ENCODE data around the gene RUBCN.
A peak's percentile ranks its signal among the peaks of the same experiment; 100 is the strongest.

The RUBCN gene

DNA sequence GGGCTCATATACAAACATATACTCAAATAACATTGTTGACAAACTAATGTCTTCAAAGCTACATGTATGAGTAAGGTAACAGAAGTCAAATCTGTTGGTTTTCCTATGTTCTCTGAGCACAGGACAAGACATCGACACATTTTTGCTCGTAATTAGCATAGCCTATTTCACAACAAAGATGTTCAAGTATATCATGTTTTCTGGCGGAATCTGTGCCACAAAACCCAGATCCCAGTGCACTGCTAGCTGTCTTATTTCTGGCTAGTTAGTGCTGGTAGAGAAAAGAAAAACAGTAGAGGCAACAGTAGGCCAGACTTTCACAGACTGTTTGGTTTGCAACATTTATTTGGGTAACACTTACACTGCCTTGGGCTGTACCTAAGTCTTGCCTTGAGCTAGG, 51.2 kb downstream of the RUBCN start:
- no peak overlapping the region for H3K27ac ChIP-seq
- no peak for TF ChIP-seq ZFX (IDR thresholded peaks at IDR 0.05)
- TF ChIP-seq, protein P1, sequence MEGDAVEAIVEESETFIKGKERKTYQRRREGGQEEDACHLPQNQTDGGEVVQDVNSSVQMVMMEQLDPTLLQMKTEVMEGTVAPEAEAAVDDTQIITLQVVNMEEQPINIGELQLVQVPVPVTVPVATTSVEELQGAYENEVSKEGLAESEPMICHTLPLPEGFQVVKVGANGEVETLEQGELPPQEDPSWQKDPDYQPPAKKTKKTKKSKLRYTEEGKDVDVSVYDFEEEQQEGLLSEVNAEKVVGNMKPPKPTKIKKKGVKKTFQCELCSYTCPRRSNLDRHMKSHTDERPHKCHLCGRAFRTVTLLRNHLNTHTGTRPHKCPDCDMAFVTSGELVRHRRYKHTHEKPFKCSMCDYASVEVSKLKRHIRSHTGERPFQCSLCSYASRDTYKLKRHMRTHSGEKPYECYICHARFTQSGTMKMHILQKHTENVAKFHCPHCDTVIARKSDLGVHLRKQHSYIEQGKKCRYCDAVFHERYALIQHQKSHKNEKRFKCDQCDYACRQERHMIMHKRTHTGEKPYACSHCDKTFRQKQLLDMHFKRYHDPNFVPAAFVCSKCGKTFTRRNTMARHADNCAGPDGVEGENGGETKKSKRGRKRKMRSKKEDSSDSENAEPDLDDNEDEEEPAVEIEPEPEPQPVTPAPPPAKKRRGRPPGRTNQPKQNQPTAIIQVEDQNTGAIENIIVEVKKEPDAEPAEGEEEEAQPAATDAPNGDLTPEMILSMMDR (conservative IDR thresholded peaks at IDR 0.05) = no peak

DNA sequence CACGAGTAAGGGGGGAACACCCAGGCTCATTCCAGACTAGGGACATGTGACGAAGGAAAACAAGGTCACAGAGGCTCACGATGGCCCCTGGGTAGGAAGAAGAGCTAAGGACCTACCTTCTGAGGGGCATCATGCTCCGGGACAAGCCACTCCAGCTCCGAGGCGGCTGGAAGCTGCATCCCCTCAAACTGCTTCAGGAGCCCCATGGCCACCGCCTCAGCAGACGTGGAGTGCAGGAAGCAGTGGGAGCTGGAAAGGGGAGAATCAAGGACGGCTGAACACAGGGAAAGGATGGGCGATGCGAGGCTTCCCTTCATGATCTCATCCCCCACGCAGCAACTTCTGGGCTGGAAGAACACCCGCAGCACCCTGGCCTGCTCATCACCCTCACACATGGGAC, 53.5 kb downstream of the RUBCN start:
- TF ChIP-seq ZFX (IDR thresholded peaks at IDR 0.05) = no peak
- TF ChIP-seq, protein P1 (conservative IDR thresholded peaks at IDR 0.05) = no peak
- H3K27ac ChIP-seq = no peak overlapping the region

DNA sequence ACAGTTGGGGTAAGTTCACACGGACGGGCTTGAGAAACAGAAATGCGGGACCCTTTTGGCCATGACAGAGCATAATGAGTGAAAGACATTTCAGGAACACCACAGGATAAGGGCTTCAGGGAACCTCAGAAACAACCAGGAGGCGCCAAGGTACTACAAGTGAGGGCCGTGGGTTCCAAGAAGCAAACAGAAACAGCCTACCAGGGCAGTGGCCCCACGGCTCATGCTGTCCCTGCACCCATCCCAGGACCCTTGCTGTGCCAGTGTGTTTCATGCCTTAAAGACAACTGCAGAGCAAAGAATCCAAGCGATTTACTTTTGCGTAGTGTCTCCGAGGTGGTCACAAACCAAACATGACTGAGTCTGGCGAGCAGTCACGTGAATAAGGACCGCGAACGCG, 54.0 kb downstream of the RUBCN start:
- TF ChIP-seq, protein P1 (conservative IDR thresholded peaks at IDR 0.05) = no peak
- TF ChIP-seq ZFX (IDR thresholded peaks at IDR 0.05) = no peak
- no peak overlapping the region for H3K27ac ChIP-seq

DNA sequence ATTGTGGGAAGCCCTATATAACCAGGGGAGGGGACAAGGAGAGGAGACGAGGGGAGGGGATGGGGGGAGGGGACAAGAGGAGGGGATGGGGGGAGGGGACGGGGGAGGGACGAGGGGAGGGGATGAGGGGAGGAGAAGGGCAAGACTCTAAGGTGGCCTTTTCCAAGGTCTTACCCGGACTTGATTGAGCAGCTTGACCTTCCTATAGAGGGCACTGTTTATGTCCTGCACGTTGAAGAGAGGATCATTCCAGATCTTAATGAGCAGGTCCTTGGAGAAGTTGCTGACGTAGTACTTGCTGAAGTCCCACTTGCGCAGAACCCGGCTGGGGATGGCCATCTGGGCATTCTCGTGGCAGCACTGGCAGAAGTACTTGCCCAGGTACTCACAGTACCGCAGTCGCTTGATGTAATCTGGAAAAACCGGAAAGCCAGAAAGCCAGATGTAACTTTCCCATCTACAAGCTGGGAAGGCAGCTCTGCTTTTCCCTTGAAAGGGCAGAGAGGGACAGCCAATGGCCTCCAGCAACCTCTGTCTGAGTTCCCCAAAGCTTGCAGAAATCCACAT, 55.7 kb downstream of the RUBCN start:
- TF ChIP-seq, protein P1 (conservative IDR thresholded peaks at IDR 0.05) = no peak; the same call in 1 of the 2 replicates
- no peak for TF ChIP-seq ZFX (IDR thresholded peaks at IDR 0.05)
- no peak overlapping the region for H3K27ac ChIP-seq

DNA sequence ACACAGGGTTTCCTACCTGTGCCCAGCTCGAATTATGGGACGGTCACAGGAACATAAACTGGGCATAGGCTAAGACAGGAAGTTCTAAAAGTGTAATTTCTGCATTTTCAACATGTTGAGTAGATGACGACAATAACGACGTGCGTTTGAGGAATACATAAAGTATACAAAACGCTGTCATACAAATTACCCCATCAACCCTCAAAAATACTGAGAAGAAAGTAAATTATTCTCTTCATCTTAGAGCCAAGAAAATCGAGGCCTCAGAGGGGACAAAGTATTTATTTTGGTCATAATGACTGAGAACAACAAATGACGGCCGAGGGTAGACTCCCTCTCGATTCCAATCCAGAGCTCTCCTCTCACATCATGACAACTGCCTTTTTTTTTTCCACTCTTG, 60.8 kb downstream of the RUBCN start:
- TF ChIP-seq, protein P1 (conservative IDR thresholded peaks at IDR 0.05) = no peak
- TF ChIP-seq ZFX (IDR thresholded peaks at IDR 0.05) = no peak
- peak overlapping the region; percentile 50; the same call in 1 of the 2 replicates for H3K27ac ChIP-seq

DNA sequence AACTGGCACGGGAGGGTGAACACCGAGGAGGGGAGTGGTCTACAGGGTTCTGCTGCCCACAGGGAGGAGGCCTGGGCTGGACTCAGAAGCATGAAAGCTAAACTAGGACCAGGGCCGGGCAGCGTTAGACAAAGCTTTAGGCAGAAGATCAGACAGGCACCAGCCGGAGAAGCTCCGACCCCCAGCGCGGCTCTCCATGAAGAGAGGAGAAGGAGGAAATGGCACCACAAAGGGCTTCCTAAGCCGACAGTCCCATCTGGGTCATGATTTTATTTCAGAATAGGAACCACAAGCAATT, 61.2 kb downstream of the RUBCN start:
- TF ChIP-seq, protein P1 (conservative IDR thresholded peaks at IDR 0.05) = no peak
- no peak for TF ChIP-seq ZFX (IDR thresholded peaks at IDR 0.05)
- H3K27ac ChIP-seq = no peak overlapping the region

DNA sequence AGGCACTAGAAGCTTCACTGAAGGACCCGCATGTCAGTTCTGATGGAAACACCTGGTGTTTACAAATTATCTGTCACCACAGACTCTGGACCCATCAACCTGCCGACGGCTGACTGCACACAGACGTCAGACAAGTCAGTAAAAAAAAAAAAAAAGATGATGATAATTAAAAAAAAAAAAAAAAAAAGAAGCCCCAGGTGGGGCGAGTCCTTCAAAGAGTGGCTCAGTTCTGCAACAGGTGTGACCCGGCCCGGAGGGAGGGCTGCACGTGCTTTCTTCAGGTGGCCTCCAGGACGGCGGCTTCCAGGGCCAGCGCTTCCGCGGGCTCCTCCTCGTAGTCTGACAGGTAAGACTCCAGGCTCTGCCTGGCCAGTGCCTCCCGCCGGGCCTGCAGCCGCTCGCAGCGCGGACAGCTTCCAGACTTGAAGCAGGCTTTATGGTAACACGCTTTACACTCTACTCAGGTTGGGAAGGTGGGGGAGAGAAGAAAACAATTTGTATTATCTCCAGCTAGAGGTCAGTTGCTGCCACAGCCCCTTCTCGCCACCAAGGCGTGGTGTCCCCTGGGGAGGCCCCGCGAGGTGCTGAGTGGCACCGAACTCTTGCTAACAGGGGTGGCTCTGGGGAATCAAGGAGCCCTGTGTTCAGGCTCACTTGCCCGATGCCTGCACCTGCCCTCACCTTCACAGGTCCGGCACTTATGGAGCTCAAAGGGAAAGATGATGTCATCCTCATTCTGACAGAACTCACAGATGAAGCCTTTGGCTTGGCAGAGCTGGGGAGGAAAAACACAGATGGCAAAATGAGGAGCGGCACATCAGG, 61.8 kb downstream of the RUBCN start:
- H3K27ac ChIP-seq = no peak overlapping the region
- TF ChIP-seq ZFX (IDR thresholded peaks at IDR 0.05) = no peak
- TF ChIP-seq, protein P1 (conservative IDR thresholded peaks at IDR 0.05) = no peak
